22Rv1 (cell line): Measurements from ENCODE around the gene TMEM135.

Source experiments
- H3K27ac ChIP-seq: fragments of 450-650 bp; 2 replicates; pipeline ENCODE4 v1.5.1; 2017
- CTCF ChIP-seq: fragments of 450-650 bp; IDR thresholded peaks from 2 replicates; pipeline ENCODE4 v1.5.1; 2017; ENCODE audit warnings: mild to moderate bottlenecking
- ZFX ChIP-seq: fragments of 450-650 bp; IDR thresholded peaks from 2 replicates; pipeline ENCODE4 v1.6.1; 2017; ENCODE audit warnings: antibody characterized with exemption, borderline replicate concordance

The TMEM135 gene

GRCh38 chr11:87007963-87008362, 29.8 kb upstream of the TMEM135 start:
- TF ChIP-seq CTCF = no peak
- TF ChIP-seq ZFX = no peak
- no peak overlapping the region for H3K27ac ChIP-seq

- H3K27ac ChIP-seq = no peak overlapping the region
- TF ChIP-seq ZFX (no peak), CTCF (no peak)
Measured at GRCh38 chr11:87012089-87012488, 25.6 kb upstream of the TMEM135 start.

- TF ChIP-seq ZFX = no peak
- TF ChIP-seq CTCF = no peak
Measured at GRCh38 chr11:87012673-87013072, 25.1 kb upstream of the TMEM135 start.

GRCh38 chr11:87013912-87014825, 23.6 kb upstream of the TMEM135 start:
- TF ChIP-seq CTCF = no peak
- TF ChIP-seq ZFX = no peak
- no peak overlapping the region for H3K27ac ChIP-seq

More at GRCh38 chr11:87012673-87013072, 25.1 kb upstream of the TMEM135 start:
- no peak overlapping the region for H3K27ac ChIP-seq

GRCh38 chr11:87015645-87016044, 22.1 kb upstream of the TMEM135 start:
- H3K27ac ChIP-seq = no peak overlapping the region
- TF ChIP-seq ZFX (no peak), CTCF (no peak)

- H3K27ac ChIP-seq = no peak overlapping the region
- TF ChIP-seq ZFX = no peak
- no peak for TF ChIP-seq CTCF
Measured at GRCh38 chr11:87019613-87020271, 18.0 kb upstream of the TMEM135 start.

- TF ChIP-seq ZFX = no peak
- no peak for TF ChIP-seq CTCF
- H3K27ac ChIP-seq = no peak overlapping the region
Measured at GRCh38 chr11:87020336-87020735, 17.4 kb upstream of the TMEM135 start.
